A549 (cell line): ENCODE data around the gene PYGM. TPM values are rescaled to one million over a fixed set of nuclear protein-coding genes. Genes with fewer than 3 reads are reported as not detected.

Source experiments
- ATAC-seq, 2 experiments: fragments of 200-7000 bp in 1 of 2; fragments of >200 bp in 1 of 2; cut with Nextera tagmentation in 1 of 2; cut with Tn5 transposase in 1 of 2; 3 replicates each; pipeline versions ENCODE4 v1.8.0 to v1.9.1; 2018 to 2020; ENCODE audit warnings: mild to moderate bottlenecking in 1 of 2, moderate library complexity in 1 of 2
- CTCF ChIA-PET: fragments of 300-600 bp; sonication (Branson Sonifier 250); formaldehyde crosslinking; extraction: SDS; loops from one replicate; lab custom pipeline; 2021; ENCODE audit warnings: antibody characterized with exemption, inconsistent platforms; lab: Yijun Ruan, JAX
- POLR2A ChIA-PET: fragments of 350-600 bp; formaldehyde crosslinking; extraction: SDS; loops from one replicate; lab custom pipeline; 2021; ENCODE audit warnings: antibody characterized with exemption, inconsistent platforms; lab: Yijun Ruan, JAX
- DNase-seq, 2 experiments: peaks; one replicate each; pipeline versions ENCODE4 v3.0.0 to v3.0.0-alpha.2; 2011 to 2016; ENCODE audit warnings: low read depth in 1 of 2, low spot score in 1 of 2
- FAIRE-seq: peaks from 2 replicates; lab custom pipeline; 2011; peaks lifted over from hg19 to GRCh38; lab: Jason Lieb, UNC
- H3K27ac ChIP-seq, 2 experiments: fragments of >200 bp; sonication (Bioruptor Twin); formaldehyde crosslinking; 3 replicates each; pipeline ENCODE4 v1.5.1; 2016 to 2017
- H3K4me1 ChIP-seq: fragments of >200 bp; sonication (Bioruptor Twin); formaldehyde crosslinking; 3 replicates; pipeline ENCODE4 v1.6.1; 2016
- H3K4me2 ChIP-seq: fragments of >200 bp; sonication (Bioruptor Twin); formaldehyde crosslinking; 3 replicates; pipeline ENCODE4 v1.6.1; 2016
- H3K4me3 ChIP-seq: fragments of >200 bp; sonication (Bioruptor Twin); formaldehyde crosslinking; 3 replicates; pipeline ENCODE4 v1.5.1; 2016
- H3K9me3 ChIP-seq: fragments of >200 bp; sonication (Bioruptor Twin); formaldehyde crosslinking; 3 replicates; pipeline ENCODE4 v1.6.1; 2016
- BHLHE40 ChIP-seq: IDR thresholded peaks from 2 replicates; pipeline ENCODE4 v1.6.1; 2012; ENCODE audit warnings: low read depth, low read length, inconsistent platforms
- CBX2 ChIP-seq: fragments of 200-600 bp; sonication (generic); IDR thresholded peaks from 2 replicates; pipeline ENCODE4 v1.6.1; 2016; ENCODE audit warnings: low read depth, mild to moderate bottlenecking, borderline replicate concordance
- EHMT2 ChIP-seq: fragments of 200-600 bp; sonication (generic); IDR thresholded peaks from 2 replicates; pipeline ENCODE4 v1.6.1; 2016; ENCODE audit warnings: antibody characterized with exemption, low read depth, mild to moderate bottlenecking, moderate library complexity
- ESRRA ChIP-seq: fragments of 150-350 bp; IDR thresholded peaks from 2 replicates; pipeline ENCODE4 v1.6.1; 2014; ENCODE audit warnings: mild to moderate bottlenecking, low read length, borderline replicate concordance
- FOSB ChIP-seq: fragments of 250-450 bp; sonication (Bioruptor Pico); IDR thresholded peaks from 2 replicates; pipeline ENCODE4 v1.5.0; 2020; ENCODE audit warnings: mild to moderate bottlenecking, moderate library complexity
- FOSL2 ChIP-seq, 2 experiments: fragments of 450-650 bp in 1 of 2; fragments of >200 bp in 1 of 2; sonication (Bioruptor Twin) in 1 of 2; formaldehyde crosslinking; IDR thresholded peaks; 2 replicates each; pipeline versions ENCODE4 v1.5.0 to v1.6.1; 2016 to 2020; ENCODE audit warnings: mild to moderate bottlenecking in 1 of 2, moderate library complexity in 1 of 2
- FOXS1 ChIP-seq: fragments of 250-450 bp; sonication (Bioruptor Pico); IDR thresholded peaks from 2 replicates; pipeline ENCODE4 v1.5.0; 2020; ENCODE audit warnings: mild to moderate bottlenecking, moderate library complexity
- GATA3 ChIP-seq: IDR thresholded peaks from 2 replicates; pipeline ENCODE4 v1.6.1; 2012; ENCODE audit warnings: borderline replicate concordance
- HOXA7 ChIP-seq: fragments of 250-450 bp; sonication (Bioruptor Pico); IDR thresholded peaks from 2 replicates; pipeline ENCODE4 v1.5.0; 2020; ENCODE audit warnings: mild to moderate bottlenecking, moderate library complexity
- POLR2A ChIP-seq: IDR thresholded peaks from 2 replicates; pipeline ENCODE4 v1.6.1; 2012; ENCODE audit warnings: mild to moderate bottlenecking, low read length
- RARB ChIP-seq: fragments of 250-450 bp; sonication (Bioruptor Pico); IDR thresholded peaks from 2 replicates; pipeline ENCODE4 v1.8.0; 2021; ENCODE audit warnings: mild to moderate bottlenecking, moderate library complexity
- SREBF2 ChIP-seq: fragments of 450-650 bp; IDR thresholded peaks from 2 replicates; pipeline ENCODE4 v1.6.1; 2014; ENCODE audit warnings: mild to moderate bottlenecking, moderate library complexity
- TP53 ChIP-seq: fragments of 250-450 bp; sonication (Bioruptor Pico); IDR thresholded peaks from 2 replicates; pipeline ENCODE4 v1.5.0; 2021; ENCODE audit warnings: mild to moderate bottlenecking, moderate library complexity
- ZC3H11A ChIP-seq: fragments of 450-650 bp; IDR thresholded peaks from 2 replicates; pipeline ENCODE4 v1.6.1; 2014; ENCODE audit warnings: antibody characterized with exemption, mild to moderate bottlenecking
- WGBS: methylation state at CpG from one replicate; pipeline ENCODE4 v1.1.6; 2017; ENCODE audit errors: missing lambda C conversion rate; 5-methylcytosine and 5-hydroxymethylcytosine counted together
- polyA plus RNA-seq, 4 experiments: library from polyadenylated mRNA; depleted of rRNA in 3 of 4; stranded (reverse); fragments of >200 nt; fragmentation: RNase III in 1 of 4; extraction: RNeasy Plus Mini Kit Qiagen cat#74134 plus additional on column Dnase treatment in 1 of 4; gene quantifications; 2 replicates in 3 of 4; 3 replicates in 1 of 4; pipeline ENCODE4 v1.2.3, GENCODE V29; 2011 to 2017
- TF ChIP-seq, protein P1 (sequence below): fragments of 250-450 bp; sonication (Bioruptor Pico); IDR thresholded peaks from 2 replicates; pipeline ENCODE4 v1.5.0; 2021; ENCODE audit warnings: mild to moderate bottlenecking, moderate library complexity, borderline replicate concordance
- TF ChIP-seq, protein P2 (sequence below): fragments of 200-600 bp; sonication (generic); IDR thresholded peaks from 2 replicates; pipeline ENCODE4 v1.6.1; 2016; ENCODE audit warnings: antibody characterized with exemption, mild to moderate bottlenecking, moderate library complexity
- TF ChIP-seq, protein P3 (sequence below): fragments of 450-650 bp; IDR thresholded peaks from 2 replicates; pipeline ENCODE4 v1.6.1; 2014; ENCODE audit warnings: antibody characterized with exemption

The PYGM gene
- polyA plus RNA-seq, 2 of the 4 experiments (the other 2 are of a cell fraction), result 0.22 to 0.23 TPM

DNA sequence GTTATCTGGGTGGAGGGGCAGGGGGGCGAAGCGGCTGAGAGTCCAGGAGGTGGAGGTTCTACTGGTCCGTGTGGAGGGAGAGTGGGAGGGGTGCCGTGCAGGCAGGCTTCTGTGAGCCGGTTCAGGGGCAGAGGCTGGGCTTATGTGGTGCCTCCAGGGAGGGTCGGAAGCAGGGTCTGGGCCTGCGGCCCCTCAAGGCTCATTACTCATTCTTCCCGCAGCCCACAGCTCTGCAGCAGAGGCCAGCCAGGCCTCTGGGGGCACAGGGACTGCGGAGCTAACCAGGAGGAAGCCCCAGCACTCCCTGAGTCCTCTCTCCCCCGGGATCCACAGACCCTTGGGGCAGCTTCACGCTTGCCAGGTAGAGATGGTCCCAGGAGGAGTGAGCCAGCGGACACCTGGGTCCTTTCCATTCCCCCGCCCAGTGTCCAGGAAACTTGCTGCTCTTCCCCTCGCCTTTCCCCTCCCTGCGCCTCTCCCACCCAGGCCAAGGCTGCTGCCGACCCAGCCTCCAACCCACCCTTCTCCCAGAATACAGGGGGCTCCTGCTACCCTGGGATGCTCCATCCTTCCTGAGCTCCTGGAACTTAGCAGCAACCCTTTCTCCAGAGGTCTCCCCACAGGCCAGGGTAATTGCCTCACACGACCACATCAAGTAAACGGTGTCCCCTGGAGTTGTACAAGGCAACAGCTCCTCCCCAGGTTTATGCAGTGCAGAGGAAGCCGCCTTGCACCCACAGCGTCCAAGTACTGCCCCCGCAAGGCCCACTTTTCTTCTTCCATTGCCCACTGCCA, 43.1 kb downstream of the PYGM start:
- H3K9me3 ChIP-seq, result no peaks in the 10 kb centered on the region
- H3K4me3 ChIP-seq, result no peak overlapping the region
- CTCF ChIA-PET, result interaction anchor here (0.6 to 8.1 kb wide), 10 partner anchors 8 to 262 kb away, joined by 3 to 48 read pairs (median 4); partner anchors contain the start of gene RASGRP2
- POLR2A ChIA-PET, result no interaction called here
- ATAC-seq (peak in 1 of 2 experiments; percentile 20; a peak in 3 of 6 replicates), FAIRE-seq (no peak), DNase-seq (no peak)
- 45% methylated on average over 21 of the region's 21 CpGs for WGBS
- no peak overlapping the region for H3K4me2 ChIP-seq
- peaks cover 4% of the 10 kb centered on the region; the same call in 1 of the 3 replicates for H3K4me1 ChIP-seq
- TF ChIP-seq SREBF2 (no peak), GATA3 (no peak), ZC3H11A (no peak), FOXS1 (CRISPR knock-in tag) (no peak), ESRRA (no peak), RARB (CRISPR knock-in tag) (no peak)
- TF ChIP-seq, protein P1, sequence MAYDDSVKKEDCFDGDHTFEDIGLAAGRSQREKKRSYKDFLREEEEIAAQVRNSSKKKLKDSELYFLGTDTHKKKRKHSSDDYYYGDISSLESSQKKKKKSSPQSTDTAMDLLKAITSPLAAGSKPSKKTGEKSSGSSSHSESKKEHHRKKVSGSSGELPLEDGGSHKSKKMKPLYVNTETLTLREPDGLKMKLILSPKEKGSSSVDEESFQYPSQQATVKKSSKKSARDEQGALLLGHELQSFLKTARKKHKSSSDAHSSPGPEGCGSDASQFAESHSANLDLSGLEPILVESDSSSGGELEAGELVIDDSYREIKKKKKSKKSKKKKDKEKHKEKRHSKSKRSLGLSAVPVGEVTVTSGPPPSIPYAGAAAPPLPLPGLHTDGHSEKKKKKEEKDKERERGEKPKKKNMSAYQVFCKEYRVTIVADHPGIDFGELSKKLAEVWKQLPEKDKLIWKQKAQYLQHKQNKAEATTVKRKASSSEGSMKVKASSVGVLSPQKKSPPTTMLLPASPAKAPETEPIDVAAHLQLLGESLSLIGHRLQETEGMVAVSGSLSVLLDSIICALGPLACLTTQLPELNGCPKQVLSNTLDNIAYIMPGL (CRISPR knock-in tag), result no peak
- no peak overlapping the region for H3K27ac ChIP-seq

DNA sequence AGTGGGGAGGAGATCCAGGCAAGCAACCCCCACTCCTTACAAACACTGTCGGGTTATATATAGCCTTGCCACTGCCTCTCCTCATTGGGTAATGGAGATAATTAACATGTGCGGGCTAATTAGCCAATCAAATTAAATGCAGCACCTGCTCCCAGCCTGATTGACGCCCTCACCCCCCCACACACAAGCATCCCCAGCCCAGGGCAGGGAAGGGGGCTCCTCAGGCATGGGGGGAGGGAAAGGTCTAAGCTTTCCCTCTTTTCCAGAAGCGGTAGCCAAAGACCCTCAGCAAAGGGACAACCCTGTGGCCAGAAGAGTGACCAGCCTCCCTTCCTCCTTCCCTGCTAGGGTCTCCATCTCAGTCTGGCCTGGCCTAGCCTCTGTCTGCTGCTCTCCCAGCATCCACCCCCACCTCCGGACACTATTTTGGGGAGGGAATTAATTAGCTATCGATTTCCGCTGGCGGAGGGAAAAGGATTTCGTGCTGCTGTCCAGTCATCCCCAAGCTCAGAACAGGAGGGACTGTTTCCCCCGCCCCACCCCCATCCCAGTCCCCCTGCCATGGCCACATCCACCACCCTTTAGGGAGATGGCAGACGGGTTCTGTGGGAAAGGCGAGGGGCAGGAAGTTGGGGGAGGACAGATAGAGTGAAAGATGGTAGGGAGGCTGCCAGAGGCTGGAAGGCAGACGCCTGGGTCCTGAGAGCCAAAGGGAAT, 43.9 kb downstream of the PYGM start:
- 29% methylated on average over 9 of the region's 13 CpGs for WGBS
- Histone ChIP-seq H3K27ac (no peak overlapping the region), H3K4me3 (no peak overlapping the region), H3K9me3 (no peaks in the 10 kb centered on the region), H3K4me1 (peaks cover 4% of the 10 kb centered on the region; the same call in 1 of the 3 replicates), H3K4me2 (no peak overlapping the region)
- POLR2A ChIA-PET, result no interaction called here
- ATAC-seq (no peak; a peak in 2 of 6 replicates), DNase-seq (no peak), FAIRE-seq (no peak)
- CTCF ChIA-PET, result interaction anchor here (0.7 to 8.1 kb wide), 9 partner anchors 11 to 370 kb away, joined by 3 to 48 read pairs (median 4); partner anchors contain the start of gene RASGRP2
- TF ChIP-seq RARB (CRISPR knock-in tag) (no peak), POLR2A (no peak), FOSB (CRISPR knock-in tag) (no peak), HOXA7 (CRISPR knock-in tag) (no peak), ESRRA (no peak), FOSL2 (IDR thresholded peaks at IDR 0.05) (no peak), FOSL2 (CRISPR knock-in tag; IDR thresholded peaks at IDR 0.05) (no peak)
- TF ChIP-seq, protein P2, sequence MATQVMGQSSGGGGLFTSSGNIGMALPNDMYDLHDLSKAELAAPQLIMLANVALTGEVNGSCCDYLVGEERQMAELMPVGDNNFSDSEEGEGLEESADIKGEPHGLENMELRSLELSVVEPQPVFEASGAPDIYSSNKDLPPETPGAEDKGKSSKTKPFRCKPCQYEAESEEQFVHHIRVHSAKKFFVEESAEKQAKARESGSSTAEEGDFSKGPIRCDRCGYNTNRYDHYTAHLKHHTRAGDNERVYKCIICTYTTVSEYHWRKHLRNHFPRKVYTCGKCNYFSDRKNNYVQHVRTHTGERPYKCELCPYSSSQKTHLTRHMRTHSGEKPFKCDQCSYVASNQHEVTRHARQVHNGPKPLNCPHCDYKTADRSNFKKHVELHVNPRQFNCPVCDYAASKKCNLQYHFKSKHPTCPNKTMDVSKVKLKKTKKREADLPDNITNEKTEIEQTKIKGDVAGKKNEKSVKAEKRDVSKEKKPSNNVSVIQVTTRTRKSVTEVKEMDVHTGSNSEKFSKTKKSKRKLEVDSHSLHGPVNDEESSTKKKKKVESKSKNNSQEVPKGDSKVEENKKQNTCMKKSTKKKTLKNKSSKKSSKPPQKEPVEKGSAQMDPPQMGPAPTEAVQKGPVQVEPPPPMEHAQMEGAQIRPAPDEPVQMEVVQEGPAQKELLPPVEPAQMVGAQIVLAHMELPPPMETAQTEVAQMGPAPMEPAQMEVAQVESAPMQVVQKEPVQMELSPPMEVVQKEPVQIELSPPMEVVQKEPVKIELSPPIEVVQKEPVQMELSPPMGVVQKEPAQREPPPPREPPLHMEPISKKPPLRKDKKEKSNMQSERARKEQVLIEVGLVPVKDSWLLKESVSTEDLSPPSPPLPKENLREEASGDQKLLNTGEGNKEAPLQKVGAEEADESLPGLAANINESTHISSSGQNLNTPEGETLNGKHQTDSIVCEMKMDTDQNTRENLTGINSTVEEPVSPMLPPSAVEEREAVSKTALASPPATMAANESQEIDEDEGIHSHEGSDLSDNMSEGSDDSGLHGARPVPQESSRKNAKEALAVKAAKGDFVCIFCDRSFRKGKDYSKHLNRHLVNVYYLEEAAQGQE, result no peak
- TF ChIP-seq, all 56 proteins: peak for 0

DNA sequence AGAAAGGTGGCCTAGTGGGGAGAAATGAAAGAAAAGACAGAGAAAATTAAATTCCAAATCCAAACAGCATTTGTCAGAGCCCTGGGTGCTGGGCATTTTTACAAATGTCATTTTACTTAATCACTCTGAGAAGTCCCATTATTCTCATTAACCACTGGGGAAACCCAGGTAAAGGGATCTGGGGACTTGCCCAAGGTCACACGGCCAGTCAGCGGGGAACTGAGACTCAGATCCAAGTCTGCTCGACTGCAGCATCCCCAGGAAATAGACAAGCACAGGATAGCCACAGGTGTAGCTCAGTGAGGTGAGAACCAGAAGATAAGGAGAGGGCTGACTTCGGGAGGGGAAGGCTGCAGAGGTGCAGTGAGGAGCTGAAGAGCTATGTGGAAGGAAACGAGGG, 44.7 kb downstream of the PYGM start:
- Histone ChIP-seq H3K27ac (no peak overlapping the region), H3K4me1 (peaks cover 12% of the 10 kb centered on the region; the same call in 2 of the 3 replicates), H3K4me2 (no peak overlapping the region), H3K9me3 (no peaks in the 10 kb centered on the region), H3K4me3 (no peak overlapping the region)
- DNase-seq, result no peak
- ATAC-seq, result no peak
- FAIRE-seq, result no peak
- 12% methylated on average over 5 of the region's 5 CpGs for WGBS
- ChIA-PET CTCF (interaction anchor here (0.6 to 8.1 kb wide), 6 partner anchors 11 to 369 kb away, joined by 3 to 48 read pairs (median 4); partner anchors contain the start of gene RASGRP2), POLR2A (no interaction called here)
- TF ChIP-seq RARB (CRISPR knock-in tag) (no peak), EHMT2 (no peak), TP53 (CRISPR knock-in tag) (no peak), BHLHE40 (no peak), CBX2 (no peak), GATA3 (no peak)
- TF ChIP-seq, protein P2, result no peak
- TF ChIP-seq, protein P3, sequence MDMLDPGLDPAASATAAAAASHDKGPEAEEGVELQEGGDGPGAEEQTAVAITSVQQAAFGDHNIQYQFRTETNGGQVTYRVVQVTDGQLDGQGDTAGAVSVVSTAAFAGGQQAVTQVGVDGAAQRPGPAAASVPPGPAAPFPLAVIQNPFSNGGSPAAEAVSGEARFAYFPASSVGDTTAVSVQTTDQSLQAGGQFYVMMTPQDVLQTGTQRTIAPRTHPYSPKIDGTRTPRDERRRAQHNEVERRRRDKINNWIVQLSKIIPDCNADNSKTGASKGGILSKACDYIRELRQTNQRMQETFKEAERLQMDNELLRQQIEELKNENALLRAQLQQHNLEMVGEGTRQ, result no peak
